Measurements from ENCODE around the gene ARFGAP1.

The ARFGAP1 gene

GRCh38 chr20:63277466-63278272 lies 5.1 kb downstream of the ARFGAP1 start:
- DNase-seq (ENCODE audit: low read depth, low spot score), result no peak

- no peak for DNase-seq (ENCODE audit: low read depth, low spot score)
These were observed 6.0 kb downstream of the ARFGAP1 start for GRCh38 chr20:63278661-63279060.

- DNase-seq (ENCODE audit: low read depth, low spot score), result no peak
These were observed 7.3 kb downstream of the ARFGAP1 start for GRCh38 chr20:63279931-63280330.

- no peak for DNase-seq (ENCODE audit: low read depth, low spot score)
These were observed 7.8 kb downstream of the ARFGAP1 start for GRCh38 chr20:63280371-63280770.

DNA sequence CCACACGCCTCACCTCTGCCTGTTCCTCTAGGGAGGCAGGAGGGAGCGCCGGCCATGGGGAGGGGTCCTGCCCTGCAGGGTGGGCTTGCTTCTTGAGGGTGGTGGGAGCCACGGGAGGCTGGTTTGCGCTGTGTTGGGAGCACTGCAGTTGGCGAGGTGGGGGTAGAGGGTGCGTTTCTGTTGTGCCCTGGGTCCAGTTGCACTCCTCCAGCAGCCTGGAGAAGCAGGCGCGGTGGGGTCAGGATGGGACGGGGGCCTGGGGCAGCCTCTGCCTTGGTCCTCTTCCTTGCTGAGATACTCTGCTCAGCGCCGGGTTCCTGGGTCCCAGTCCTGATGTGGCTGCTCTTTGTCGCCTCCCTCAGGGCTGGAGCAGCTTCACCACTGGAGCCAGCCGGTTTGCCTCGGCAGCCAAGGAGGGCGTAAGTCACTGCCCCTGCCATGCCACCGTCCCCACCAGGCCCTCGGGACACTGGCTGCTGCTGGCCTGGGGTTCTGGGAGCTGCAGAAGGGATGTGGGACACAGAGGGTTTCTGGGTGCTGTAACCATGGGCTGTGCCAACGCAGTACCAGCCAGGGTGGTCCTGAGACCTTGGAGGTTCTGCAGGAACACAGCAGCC lies 8.4 kb downstream of the ARFGAP1 start:
- DNase-seq (ENCODE audit: low read depth, low spot score), result no peak

GRCh38 chr20:63281742-63282665 lies 9.4 kb downstream of the ARFGAP1 start:
- DNase-seq (ENCODE audit: low read depth, low spot score), result no peak

- no peak for DNase-seq (ENCODE audit: low read depth, low spot score)
These were observed 10.3 kb downstream of the ARFGAP1 start for GRCh38 chr20:63282946-63283345.

DNA sequence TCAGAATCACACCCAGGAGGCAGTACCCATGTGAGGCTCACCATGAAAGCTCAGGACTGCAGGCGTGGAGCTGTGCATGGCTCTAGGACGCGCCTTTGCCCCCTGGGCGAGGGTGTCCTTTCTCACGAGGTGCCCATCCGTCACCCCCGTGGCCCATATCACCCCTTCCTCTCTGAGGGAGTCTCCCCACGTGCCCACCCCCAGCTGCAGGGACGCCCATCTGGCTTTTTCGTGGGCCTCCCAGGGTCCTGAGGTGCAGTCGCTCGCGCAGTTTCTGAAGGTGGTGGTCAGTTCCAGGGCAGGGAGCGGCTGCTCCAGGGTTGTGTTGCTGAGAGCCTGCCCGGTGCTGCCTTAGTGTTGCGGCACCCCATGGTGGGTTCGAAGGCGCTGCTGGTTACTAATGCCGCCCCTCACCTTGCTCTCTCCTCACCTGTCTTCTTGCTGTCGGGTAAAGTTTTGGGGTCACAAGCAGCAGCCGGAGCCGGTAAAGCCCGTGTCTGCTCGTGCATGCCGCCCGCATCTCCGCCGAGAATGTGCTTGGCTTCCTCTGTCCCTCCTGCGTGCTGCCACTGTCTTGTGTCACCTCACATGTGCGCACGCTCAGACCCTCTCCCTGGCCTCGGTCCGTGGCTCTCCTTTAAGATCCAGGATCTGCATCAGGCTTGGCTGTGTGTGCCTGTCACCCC lies 10.9 kb downstream of the ARFGAP1 start:
- no peak for DNase-seq (ENCODE audit: low read depth, low spot score)

GRCh38 chr20:63284083-63284440 lies 11.4 kb downstream of the ARFGAP1 start:
- no peak for DNase-seq (ENCODE audit: low read depth, low spot score)

DNA sequence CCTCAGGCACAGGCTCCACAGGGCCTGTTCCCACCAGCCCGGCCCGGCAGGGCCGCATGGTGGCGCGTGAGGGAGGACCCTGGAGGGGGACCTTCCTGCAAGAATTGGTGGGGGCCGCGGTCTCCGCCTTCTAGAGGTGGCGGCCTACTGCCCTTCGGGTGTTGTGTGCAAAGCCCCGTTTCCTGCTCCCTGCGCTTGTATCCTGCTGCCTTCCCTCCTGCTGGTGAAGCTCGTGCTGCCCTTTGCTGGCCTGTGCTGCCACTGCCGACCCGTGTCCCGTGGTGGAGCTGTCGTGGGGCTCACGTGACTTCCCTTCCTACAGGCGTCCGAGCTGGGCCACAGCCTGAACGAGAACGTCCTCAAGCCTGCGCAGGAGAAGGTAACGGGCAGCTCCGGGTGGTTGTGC lies 11.9 kb downstream of the ARFGAP1 start:
- no peak for DNase-seq (ENCODE audit: low read depth, low spot score)

GRCh38 chr20:63284981-63285524 lies 12.4 kb downstream of the ARFGAP1 start:
- no peak for DNase-seq (ENCODE audit: low read depth, low spot score)

DNA sequence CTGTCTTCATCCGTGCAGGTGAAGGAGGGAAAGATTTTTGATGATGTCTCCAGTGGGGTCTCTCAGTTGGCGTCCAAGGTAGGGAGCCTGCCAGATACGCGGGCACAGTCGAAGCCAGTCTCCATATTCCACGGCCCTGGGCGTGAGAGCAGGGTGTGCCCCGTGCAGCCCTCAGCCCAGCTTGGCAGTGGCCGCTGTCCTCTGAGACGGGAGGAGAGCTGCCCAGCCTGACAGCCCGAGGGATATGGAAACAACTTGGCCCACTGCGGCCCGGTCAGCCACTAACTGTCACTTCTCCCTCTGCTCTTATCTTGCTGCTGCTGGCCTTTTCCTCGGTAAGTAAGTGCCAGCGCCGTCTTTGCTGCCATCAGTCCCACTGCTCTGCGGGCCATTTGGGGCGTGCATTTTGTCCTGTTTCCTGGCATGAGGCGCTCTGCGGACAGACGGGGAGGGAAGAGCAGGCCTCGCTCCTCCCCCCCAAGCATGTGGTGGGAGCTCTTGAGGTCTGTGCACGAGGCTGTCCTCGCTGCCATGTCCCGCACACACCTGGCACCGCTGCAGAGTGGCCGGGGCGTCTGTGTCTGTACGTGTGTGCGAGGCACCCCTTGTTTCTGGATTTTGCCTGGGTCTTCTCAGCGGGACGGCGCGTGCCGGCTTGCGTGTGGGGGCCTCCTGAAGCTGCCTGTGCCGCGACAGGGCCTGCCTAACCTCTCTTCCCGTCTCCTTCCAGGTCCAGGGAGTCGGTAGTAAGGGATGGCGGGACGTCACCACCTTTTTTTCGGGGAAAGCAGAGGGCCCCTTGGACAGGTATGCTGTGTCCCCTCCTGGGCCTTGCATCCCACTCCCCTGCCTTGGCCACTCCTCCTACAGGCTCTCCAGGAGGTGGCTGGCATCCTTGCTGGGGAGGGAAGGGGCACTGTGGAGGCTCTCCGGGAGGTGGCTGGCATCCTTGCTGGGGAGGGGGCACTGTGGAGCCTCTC lies 13.3 kb downstream of the ARFGAP1 start:
- no peak for DNase-seq (ENCODE audit: low read depth, low spot score)

DNA sequence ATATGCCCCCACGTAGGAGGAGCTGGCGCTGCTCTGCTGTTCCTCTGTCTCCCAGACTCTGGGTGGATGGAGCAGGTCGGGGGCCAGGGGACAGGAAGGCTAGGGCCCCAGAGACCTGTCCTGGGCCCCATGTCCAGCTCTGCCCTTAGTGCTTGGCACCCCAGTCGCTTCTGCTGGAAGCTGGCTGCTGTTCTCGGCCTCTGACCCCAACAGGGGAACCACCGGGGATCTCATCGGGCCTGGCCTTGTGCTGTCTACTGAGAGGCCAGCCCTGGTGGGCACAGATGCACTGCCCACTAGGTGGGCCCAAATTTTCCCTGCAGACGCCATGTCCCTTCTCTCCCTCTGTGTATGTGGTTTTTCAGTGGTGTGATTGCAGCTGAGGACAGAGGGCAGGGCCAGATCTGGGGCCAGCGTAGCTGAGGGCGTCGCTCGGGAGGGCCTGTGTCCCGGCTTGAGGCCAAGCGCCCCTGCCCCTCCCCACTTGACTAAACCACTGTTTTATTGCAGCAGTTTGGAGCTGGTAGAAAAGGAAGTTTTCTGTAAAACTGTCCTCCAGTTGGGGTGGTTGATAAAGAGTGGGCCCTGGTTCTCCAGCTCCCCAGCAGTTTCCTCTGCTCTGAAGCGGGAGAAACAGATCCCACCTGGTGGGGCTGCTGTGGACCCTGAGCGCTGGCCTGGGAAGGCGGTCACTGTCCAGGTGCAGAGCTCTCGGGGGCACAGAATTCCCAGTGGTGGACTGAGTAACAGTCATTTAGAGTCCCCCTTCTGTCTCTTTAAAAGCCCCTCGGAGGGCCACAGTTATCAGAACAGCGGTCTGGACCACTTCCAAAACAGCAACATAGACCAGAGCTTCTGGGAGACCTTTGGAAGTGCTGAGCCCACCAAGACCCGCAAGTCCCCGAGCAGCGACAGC lies 14.4 kb downstream of the ARFGAP1 start:
- DNase-seq (ENCODE audit: low read depth, low spot score), result no peak

DNA sequence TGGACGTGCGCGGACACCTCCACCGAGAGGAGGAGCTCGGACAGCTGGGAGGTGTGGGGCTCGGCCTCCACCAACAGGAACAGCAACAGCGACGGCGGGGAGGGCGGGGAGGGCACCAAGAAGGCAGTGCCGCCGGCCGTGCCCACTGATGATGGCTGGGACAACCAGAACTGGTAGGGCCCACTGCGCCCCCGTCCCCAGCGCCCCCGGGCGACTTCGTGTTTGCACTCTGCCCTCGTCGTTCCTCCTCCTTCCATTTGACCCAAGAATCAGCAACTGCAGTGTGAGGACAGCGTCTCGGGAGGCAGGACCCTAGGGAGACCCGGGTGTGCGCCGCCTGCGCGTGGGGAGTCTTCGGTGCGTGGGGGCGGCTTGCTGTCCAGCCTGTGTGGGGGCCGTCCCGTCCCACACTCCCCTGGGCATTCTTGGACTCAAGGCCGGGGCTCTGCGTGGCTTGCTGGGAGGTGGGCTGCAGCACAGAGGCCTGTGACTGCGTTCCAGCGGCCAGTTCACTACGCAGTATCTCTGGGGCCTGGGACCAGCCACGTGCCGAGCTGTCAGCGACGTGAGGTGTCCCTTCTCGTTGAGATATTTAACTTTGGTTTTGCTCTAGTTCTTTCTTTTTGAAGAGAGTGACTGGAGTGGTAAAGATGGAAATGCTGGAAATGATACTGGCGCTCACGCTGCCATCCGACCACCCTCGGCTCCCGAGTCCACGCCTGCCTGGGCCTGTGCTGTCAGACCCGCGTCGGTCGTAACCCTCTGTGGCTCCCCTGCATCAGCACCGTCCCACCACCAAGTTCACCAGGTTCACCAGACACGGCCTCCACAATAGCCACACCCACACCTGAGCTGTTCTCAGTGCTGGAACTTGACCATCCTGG lies 15.3 kb downstream of the ARFGAP1 start:
- no peak for DNase-seq (ENCODE audit: low read depth, low spot score)

- no peak for DNase-seq (ENCODE audit: low read depth, low spot score)
These were observed 16.1 kb downstream of the ARFGAP1 start for GRCh38 chr20:63288581-63289251.

- DNase-seq (ENCODE audit: low read depth, low spot score), result no peak
These were observed 16.9 kb downstream of the ARFGAP1 start for GRCh38 chr20:63289311-63290135.

All from astrocyte of the hippocampus (primary cell).